Fibroblast of villous mesenchyme (primary cell): ENCODE measurements around the gene SEPTIN11. TPM values are rescaled to one million over a fixed set of nuclear protein-coding genes. Genes with fewer than 3 reads are reported as not detected.

Experiments used
- DNase-seq: peaks from one replicate; pipeline ENCODE4 v3.0.0-alpha.2; 2010; ENCODE audit warnings: low read depth
- H3K4me3 ChIP-seq: 2 replicates; pipeline ENCODE4 v1.5.1; 2011; ENCODE audit warnings: low read depth, mild to moderate bottlenecking, low read length
- total RNA-seq: library from RNA; depleted of rRNA; stranded (reverse); fragments of >200 nt; gene quantifications from 2 replicates; pipeline ENCODE4 v1.2.3, GENCODE V29; 2012
- TF ChIP-seq, protein P1 (sequence below): IDR thresholded peaks from 2 replicates; pipeline ENCODE4 v1.5.1; 2012; ENCODE audit warnings: low read depth, mild to moderate bottlenecking, low read length; ENCODE audit not compliant: insufficient read depth

The SEPTIN11 gene
- total RNA-seq, 1 donor = 439 TPM

DNA sequence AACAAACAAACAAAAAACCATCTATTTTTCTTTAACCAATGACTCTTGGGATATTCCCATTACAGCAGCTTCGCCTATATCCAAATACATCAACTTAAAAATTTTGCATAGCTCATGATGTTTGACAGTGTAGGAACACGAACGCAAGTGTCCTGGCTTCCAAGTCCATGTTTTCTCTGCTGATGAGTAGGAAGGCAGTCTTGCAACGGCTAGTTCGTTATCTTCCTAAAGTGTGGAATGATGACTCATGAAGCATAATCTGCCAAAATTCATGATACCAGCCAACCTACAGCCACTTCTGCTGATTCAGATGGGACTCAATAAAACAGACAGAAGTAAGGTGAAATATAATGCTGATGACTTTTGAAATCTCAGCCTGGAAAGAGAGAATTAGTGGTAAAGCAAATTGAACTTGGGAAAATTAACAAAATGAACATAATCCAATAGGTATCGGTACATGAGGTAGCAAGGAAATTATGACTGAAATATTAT lies 6.4 kb upstream of the SEPTIN11 start:
- no peak overlapping the region for H3K4me3 ChIP-seq
- TF ChIP-seq, protein P1, sequence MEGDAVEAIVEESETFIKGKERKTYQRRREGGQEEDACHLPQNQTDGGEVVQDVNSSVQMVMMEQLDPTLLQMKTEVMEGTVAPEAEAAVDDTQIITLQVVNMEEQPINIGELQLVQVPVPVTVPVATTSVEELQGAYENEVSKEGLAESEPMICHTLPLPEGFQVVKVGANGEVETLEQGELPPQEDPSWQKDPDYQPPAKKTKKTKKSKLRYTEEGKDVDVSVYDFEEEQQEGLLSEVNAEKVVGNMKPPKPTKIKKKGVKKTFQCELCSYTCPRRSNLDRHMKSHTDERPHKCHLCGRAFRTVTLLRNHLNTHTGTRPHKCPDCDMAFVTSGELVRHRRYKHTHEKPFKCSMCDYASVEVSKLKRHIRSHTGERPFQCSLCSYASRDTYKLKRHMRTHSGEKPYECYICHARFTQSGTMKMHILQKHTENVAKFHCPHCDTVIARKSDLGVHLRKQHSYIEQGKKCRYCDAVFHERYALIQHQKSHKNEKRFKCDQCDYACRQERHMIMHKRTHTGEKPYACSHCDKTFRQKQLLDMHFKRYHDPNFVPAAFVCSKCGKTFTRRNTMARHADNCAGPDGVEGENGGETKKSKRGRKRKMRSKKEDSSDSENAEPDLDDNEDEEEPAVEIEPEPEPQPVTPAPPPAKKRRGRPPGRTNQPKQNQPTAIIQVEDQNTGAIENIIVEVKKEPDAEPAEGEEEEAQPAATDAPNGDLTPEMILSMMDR = no peak
- DNase-seq = peak; percentile 76

DNA sequence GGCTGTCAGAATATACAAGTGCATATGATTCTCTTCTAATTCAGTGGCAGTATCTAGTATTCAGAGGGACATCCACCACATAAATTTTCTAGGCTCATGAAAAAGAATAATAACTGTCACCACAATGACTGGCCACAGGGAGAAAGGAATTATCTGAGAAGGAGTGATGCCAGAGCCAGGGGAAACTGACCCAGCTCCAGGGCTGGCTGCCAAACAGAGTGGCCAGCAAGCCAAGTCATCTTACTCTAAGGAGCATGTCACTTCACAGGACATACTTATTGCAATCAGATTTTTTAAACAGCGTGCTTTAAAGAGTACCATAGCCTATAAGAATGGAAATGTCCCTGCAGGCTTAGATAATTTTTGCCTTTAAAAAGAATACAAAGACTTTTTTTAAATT lies 5.8 kb upstream of the SEPTIN11 start:
- no peak for DNase-seq
- TF ChIP-seq, protein P1 = no peak
- no peak overlapping the region for H3K4me3 ChIP-seq

DNA sequence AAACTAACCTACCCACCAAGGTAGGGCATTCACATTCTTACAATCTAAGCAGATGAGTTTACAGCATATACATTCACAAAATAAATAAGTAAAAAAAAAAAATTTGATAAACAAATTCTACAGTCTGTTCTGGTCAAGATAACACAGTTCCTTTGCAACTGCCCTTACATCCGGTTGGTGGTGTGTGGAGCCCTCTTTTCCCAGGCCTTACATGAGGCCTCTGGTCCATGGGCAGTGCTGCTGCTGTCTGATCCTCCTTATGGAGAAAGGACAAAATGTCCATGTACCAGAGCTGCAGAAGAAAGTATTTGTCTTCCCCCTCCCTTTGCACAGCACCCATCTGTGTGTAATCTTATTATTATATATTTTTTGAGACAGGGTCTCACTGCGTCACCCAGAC lies 2.2 kb upstream of the SEPTIN11 start:
- DNase-seq = peak; percentile 57
- TF ChIP-seq, protein P1 = peak; percentile 7
- peak overlapping the region; percentile 87 for H3K4me3 ChIP-seq

DNA sequence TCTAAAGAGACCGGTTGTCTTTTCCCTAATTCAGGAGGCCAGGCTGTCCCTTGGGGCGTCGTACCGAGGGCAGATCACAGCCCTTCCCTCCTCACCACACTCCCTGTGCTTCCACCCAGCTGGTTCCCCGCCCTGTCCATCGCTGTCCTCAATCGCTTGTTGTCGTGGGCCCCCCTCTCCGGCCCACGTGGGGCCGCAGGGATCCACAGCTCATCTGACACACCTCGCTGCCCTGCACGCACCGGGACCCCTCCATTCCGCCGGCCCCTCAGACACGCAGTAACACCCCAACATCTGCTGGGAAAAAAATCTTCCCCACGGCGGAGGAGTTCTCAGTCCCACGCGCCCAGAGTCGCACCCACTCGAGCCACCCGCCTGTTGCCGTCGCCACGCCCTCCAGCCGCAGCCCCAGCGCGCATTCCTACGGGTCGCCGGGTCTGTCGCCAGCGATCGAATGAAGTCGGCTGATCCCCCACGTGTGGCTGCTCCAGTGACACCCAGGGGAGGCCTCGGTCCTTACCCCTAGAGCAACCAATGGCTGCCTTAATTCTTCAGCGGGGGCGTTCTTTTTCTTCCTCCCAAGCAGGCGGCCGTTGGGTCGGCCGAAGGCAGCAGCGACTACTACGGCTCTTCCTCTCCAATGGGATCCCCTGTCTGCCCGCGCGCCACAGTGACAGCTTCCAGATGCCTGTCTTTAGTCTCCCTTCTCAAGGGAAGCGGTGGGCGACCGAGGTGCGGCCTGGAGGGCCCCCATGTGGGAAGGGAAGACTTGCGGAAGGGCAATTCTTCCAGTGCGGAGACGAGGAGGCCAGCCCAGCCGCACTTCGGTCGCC lies 893 bp upstream of the SEPTIN11 start:
- DNase-seq = peak; percentile 90
- TF ChIP-seq, protein P1 = peak; percentile 12
- H3K4me3 ChIP-seq = peak overlapping the region; percentile 87

DNA sequence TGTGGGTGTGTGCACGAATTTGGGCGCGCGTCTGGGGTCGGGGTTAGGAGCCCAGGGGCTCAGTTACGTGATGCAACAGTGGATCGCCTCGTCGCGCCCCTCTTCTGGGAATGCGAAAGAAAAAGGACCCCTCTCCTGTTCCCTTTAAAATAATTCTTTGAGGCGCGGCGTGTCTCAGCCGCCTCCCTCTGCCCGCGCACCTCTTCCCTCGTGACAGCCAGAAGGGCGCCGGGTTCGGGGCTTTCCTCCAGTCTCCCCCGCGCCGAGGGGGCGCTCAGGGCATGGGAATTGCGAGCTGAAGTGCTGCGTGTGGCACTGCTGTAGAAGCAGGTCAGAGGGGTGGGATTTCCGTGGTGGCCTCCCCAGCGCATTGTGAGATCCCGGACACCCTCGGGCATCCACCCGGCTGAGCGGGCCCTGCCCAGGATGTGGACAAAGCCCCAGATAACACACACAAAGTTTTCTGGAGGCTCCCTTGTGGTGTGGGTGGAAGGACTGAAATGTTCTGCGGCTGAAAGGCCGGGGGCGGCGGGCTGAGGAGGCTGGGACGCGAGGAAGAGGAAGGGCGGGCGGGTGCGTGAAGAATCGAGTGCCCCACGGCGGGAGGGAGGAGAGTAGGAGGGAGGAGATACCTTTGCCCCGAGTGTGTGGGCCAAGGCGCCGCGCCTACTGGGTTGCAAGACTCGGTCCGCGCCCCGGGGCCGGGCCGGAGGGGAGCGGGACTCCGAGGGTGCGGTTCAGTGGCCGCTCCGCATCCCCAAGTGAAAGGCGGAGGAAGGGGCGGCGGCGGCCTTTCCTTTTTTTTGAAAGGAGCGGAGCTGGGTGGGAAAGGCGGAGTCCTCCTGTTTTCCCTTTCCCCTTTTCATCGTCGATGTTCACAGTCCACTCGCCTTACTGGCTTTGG lies 752 bp downstream of the SEPTIN11 start:
- TF ChIP-seq, protein P1 = no peak
- peak; percentile 66 for DNase-seq
- peak overlapping the region; percentile 87 for H3K4me3 ChIP-seq

DNA sequence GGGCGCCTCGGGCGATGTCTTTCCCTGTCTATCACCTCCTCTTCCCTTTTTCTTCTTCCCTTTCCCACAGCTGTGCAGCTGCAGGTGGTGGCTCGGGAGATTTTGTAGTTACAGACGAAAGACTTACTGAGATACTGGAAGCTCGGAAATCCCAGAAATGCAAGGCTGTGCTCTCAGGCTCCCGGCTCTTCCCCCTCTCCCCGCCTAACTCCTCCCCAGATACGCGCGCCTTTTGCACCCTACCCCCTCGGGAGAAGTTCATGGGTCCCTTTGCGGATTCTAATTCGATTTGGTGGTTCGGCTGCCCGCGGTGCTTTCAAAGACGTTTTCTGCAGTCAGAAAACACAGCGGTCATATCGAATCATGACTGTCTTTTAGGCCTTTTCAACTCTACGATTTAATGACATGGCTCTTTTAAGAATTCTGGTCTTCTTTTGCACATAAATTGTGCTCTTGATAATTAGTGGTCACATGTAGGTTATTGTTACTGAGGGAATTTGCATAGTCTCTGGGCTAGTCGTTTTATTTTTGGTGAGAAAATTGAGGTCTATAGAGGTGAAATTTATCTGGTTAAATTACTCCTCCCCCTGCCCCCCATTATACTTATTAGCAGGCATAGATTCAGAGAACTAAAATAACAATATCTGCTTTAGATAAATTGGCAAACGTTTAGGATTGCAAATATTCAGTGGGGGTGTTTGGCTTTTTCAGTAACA lies 1.6 kb downstream of the SEPTIN11 start:
- DNase-seq = peak; percentile 65
- TF ChIP-seq, protein P1 = no peak
- H3K4me3 ChIP-seq = peak overlapping the region; percentile 87
